GM15510 (cell line): ENCODE data around the gene VAMP4.

Experiments
- POLR2A ChIP-seq: IDR thresholded peaks from 3 replicates; pipeline ENCODE4 v1.6.1; 2011; ENCODE audit warnings: borderline replicate concordance; ENCODE audit not compliant: insufficient read length; ENCODE audit errors: extremely low read depth

Gene VAMP4

DNA sequence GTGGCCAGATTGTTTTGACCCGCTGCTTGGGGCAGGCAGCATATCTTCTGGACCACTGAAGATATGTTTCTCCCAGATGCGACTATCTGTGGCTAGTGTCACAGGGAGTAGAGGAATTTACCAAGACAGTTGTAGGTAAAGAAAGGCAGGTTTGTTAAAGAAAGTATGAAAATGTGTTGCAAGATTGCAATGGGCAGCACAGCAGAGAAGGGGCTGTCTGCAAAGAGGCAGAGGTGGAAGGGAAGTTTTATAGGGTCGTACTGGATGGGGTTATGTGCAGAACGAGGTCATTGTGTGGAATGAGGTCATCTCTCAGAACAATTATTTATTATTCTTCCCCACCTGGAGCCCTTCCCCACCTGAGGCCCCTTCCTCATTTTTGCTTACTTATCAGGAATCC is 15.0 kb upstream of the VAMP4 start:
- no peak for TF ChIP-seq POLR2A

DNA sequence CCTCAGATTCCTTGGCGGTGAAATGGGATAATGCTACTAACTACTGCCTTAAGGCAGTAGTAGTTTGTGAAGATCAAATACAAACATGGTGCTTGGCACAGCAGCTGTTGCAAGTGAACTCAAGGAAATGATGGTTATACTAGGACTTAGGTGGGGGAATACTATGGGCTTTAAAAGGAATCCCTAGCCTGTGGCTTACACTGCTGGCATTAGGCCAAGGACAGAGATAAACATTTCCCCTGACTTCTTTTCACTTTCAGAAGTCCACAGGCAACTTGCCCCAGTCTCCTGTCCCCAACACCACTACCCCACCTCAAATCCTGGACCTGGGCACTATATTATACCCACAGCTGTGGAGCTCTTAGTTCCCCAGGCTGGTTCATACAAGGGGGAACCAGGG is 13.1 kb upstream of the VAMP4 start:
- no peak for TF ChIP-seq POLR2A

DNA sequence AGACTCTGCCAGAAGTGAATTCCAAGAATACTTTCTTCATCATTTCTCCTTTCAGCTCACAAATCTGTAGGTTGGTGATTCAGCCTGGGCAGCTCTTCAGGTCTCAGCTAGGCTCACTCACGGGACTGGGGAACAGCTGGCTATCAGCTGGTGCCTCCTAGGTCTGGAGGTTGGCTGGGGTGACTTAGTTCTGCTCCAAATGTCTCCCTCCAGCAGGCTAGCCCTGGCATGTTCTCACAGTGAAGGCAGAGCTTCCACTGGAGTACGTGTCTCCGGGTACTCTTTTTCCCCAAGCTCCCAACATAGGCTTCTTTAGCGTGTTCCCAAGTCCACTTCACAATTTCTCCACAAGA is 12.5 kb upstream of the VAMP4 start:
- no peak for TF ChIP-seq POLR2A

DNA sequence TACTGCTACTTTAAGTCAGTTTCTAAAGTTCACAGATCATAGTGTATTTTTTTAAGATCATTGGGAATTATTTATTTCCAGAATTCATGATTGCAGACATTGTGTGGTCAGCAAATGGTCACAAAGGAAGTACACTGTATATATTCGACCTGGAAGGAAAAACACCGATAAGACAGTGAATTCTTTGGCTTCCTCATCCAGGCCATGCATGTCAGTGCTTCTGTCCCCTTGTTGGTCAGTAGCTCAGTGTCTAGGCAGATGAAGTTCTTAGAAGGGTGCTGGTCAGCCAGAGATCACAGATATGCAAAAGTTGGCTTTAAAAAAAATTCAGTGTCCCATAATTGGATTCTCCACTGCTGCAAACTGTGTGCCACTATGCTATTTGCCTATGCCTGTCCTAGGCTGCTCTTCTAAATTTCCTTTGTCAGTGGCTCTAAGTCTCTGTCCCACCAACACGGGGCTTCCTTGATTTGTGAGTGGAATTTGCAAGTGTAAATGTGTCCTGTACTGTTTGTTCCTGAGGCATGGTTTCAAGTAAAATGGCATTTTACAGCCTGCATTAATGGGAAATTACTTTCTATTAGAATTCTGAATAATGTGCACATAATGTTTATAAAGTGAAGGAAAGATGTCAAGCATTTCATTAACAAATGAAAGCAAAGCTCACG is 12.0 kb upstream of the VAMP4 start:
- TF ChIP-seq POLR2A: no peak

DNA sequence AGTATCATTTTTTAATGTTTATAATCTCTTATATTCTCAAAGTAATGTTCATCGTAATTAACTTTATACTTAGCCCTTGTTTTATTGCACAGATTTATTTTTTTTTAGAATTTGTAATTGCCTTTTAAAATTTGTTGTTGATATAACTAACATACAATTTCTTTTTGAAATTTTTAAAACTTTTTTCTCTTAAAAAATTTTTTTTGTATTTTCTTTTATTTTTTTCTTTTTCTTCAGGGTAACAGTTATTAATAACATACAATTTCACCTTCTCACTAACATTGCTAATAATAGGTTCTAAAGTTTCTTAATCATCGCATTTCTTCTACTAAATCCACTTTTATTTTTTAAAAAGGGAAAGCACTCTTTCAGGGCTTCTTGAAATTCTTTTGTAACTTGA is 11.3 kb upstream of the VAMP4 start:
- TF ChIP-seq POLR2A: no peak

DNA sequence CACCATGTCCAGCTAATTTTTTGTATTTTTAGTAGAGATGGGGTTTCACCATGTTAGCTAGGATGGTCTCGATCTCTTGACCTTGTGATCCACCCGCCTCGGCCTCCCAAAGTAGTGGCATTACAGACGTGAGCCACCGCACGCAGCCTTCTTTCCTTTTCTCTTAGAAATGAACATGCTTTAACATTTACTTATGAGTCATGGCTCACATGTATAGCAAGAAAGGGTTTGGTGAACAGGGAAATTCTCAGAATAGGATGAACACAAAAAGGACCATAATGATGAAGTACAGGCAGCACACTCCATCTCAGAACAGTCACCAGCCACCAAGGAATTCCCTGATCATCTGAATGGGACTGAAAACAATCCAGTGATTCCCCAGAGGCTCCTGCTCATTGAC is 9.4 kb upstream of the VAMP4 start:
- TF ChIP-seq POLR2A: no peak

DNA sequence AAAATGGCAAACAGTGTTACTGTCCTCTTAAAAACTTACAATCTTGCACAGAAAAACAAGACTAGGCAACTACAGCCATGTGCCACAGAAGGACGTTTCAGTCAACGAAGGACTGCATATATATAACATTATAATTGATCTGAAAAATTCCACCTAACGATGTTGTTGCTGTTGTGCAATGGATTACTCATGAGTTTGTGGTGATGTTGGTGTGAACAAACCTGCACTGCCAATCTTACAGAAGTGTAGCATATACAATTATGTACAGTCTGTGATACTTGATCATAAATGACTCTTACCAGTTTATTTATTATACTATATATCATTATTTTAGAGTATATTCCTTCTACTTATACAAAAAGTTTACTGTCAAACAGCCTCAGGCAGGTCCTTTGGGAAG is 6.8 kb upstream of the VAMP4 start:
- no peak for TF ChIP-seq POLR2A

DNA sequence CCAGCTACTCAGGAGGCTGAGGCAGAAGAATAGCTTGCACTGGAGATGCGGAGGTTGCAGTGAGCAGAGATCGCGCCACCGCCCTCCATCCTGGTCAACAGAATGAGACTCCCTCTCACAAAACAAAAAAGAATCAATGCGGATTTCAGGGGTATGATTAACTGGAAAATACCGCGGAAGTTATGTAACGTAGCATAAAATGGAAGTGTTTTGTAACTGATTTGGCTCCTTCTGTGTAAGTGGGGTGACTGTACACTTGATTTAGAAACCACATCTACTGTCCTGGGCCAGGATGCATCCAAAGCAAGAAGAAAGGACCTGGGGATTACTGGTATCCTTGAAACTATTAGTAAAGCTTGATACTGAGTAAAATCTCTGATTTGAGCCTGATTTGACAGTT is 3.1 kb upstream of the VAMP4 start:
- no peak for TF ChIP-seq POLR2A

DNA sequence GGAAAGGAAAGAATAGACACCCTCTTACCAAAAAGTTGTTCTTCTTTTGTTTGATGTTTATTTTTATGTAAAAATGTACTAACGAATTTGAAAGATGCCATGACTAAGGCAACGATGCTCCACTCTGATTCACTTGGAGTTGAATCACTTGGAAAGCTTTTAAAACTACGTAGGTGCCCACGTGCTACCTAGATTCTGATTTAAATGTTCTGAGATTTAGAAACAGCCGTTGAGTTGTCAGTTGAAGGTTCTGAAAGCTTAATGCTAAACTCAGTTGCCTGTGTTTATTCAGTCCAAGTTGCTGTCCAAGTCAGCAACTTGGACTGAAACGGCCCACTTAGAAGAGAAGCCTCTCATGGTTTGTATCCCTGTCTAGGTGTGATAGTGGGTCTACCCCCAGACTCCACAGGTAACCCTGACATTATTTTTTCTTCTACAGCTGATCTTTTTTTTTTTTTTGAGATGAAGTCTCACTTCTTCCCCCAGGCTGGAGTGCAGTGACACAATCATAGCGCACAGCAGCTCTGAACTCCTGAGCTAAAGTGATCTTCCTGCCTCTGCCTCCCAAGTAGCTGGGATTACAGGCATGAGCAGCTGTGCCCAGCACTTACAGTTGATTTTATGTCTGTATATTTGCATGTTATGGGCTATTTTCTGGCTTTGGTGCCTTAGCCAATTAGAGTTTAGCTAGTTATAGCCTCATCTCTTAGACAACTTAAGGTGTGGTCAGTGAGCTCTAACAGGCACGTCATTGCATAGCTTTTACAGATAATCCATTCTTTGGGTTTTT is 1.4 kb upstream of the VAMP4 start:
- TF ChIP-seq POLR2A: no peak

DNA sequence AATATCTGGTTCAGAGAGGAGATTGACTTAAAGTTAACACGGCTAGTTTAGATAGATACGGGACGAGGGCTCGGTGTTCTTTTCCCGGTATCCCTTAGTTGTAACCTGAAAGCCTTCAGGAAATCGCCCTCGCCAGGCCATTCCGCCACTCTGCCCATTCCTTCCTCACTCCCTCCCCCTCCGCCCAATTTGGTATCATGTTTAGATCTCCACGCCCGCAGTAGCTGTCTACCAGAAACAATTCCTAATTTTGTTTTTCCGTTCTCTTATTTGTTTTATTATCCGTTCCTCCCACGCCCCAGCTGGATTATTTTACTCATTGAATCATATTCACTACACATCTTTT is 685 bp upstream of the VAMP4 start:
- TF ChIP-seq POLR2A: no peak

DNA sequence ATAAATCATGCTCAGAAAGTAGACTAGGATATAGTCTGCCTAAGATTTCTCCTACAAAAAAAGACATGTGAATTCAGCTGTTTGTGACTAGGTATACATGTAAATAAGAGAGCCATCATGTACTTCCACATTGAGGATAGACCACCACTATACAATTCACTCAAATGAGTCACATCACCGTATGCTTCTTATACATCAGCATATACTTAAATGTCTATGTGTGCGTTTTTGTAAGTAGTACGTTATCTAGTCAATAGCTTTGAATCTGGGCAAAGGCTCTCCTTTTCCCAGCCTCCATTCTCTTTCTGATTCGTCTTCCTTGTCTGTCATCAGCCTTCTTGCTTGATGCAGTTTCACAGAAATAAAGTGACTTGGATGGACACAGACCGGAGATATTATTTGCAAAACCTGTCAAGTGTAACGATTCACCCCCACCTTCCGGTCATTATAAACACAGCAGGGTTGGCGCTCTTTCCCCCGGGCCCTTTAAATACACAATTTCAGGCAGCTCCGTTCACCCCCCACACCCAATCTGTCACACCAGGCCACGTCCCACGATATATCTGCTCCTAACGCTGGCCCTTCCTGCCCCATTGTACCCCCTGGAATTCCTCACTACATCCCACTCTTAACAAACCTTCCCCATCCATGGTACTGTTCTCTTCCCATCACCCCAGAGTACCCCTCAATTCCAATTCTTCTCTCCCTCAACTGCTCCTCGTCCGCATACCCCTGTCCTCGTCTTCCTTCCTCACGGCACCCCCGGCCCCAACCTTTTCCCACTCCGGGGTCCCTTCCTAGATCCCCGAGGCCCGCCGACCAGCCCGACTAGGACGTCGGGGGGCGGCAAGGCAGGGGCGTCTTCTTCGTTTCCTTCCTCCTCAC is 636 bp downstream of the VAMP4 start:
- no peak for TF ChIP-seq POLR2A

DNA sequence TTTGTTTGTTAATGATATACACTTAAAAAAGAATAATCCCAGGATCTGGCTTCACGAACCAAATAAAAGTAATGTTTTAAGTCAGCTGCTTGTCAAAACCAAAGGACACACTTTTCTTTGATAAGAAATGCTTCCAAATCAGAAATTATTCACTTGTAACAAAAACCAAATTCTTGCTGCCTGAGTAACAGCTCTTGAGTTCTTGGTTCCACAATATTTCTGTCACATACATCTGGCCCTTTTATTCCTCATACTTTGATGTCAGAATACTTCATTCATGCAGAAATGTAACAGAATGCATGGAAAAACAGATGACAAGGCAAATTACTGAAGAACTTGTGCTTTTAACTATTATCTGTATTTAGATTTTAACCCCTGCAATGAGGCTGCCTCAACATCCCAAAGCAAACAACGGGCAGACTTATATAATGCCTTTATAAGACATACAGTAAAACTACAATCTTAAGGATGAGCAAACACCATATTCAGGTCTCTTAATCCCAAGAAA is 1.5 kb downstream of the VAMP4 start:
- TF ChIP-seq POLR2A: no peak

DNA sequence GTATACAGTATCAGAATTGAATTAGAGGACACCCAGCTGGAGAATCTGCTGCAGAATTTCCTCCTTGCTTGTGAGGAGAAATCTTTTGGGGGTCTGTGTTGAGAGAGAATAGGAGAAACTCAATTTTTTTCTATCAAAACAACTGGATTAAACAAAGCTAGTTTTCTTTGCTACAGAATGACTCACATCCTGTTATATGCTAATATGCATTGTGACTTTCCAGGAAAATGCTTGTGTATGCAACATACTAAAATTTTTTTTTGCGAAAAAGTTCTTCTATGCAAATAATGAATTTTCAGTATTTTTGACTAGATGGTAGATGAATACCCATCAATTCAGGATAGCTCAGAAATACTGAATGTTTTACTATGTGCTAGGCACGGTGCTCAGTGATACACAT is 2.2 kb downstream of the VAMP4 start:
- TF ChIP-seq POLR2A: no peak

DNA sequence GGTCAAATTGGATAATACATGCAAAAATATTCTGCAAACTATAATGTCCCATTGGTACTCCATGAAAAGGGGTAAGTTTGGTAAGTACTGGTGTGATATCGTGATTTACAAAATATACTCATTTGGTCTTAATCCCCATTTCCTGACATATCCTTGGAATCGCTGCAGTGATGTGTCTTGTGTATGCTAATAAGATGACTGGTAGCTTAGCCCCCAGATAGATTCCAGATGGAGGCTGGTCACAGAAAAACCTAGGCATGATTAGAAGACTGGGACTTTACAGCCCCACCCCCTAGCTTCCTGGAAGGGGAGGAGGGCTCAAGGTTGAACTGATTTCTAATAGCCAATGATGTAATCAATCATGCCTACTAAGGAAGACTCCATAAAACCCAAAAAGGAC is 3.0 kb downstream of the VAMP4 start:
- no peak for TF ChIP-seq POLR2A

DNA sequence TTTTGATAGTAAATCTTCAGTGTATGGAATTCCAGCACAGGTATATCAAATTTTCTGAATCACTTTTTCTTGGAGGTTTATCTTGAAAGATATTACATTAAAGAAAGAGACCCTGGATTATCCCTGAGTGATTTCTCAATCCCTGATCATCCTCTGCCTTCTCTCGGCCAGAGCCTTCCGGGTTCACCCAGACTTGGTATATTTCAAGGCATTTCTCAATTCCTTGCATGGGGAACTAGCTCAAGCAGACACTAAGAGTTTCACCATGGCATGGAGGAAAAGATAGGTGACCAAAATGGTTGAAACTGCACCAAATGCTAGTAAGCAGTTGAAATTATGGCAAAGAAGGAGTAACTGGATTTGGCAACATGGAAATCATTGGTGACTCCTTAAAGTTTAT is 5.7 kb downstream of the VAMP4 start:
- TF ChIP-seq POLR2A: no peak
